ENCODE measurements around the gene FFAR3.

Gene FFAR3

GRCh38 chr19:35352448-35353304 is 5.6 kb upstream of the FFAR3 start (continued):
- TF ChIP-seq ZNF18 (tag by site-specific recombination; IDR thresholded peaks at IDR 0.05) (no peak), ZNF785 (tag by site-specific recombination; IDR thresholded peaks at IDR 0.05) (no peak), TCF7L2 (IDR thresholded peaks at IDR 0.05; ENCODE audit: borderline replicate concordance, low read depth, low read length) (no peak), SP2 (tag by site-specific recombination; IDR thresholded peaks at IDR 0.05) (no peak), AEBP2 (tag by site-specific recombination; IDR thresholded peaks at IDR 0.05; ENCODE audit: borderline replicate concordance) (no peak), GLIS1 (tag by site-specific recombination; IDR thresholded peaks at IDR 0.05) (peak; percentile 83), ZNF211 (tag by site-specific recombination; IDR thresholded peaks at IDR 0.05; ENCODE audit: low read depth) (no peak), ZNF704 (tag by site-specific recombination; IDR thresholded peaks at IDR 0.05) (no peak), ATF2 (tag by site-specific recombination; IDR thresholded peaks at IDR 0.05; ENCODE audit: low read depth) (no peak), ZNF426 (tag by site-specific recombination; IDR thresholded peaks at IDR 0.05) (no peak), SP7 (tag by site-specific recombination; IDR thresholded peaks at IDR 0.05) (peak; percentile 47; the same call in 1 of the 2 replicates), HOXC10 (CRISPR knock-in tag; IDR thresholded peaks at IDR 0.05) (no peak), KLF17 (tag by site-specific recombination; IDR thresholded peaks at IDR 0.05) (peak; percentile 34; the same call in 1 of the 2 replicates), ZNF239 (tag by site-specific recombination; IDR thresholded peaks at IDR 0.05) (no peak), ZNF660 (tag by site-specific recombination; IDR thresholded peaks at IDR 0.05) (no peak; the same call in 1 of the 2 replicates), ZNF626 (tag by site-specific recombination; IDR thresholded peaks at IDR 0.05) (no peak), ZNF501 (tag by site-specific recombination; IDR thresholded peaks at IDR 0.05) (no peak; the same call in 1 of the 2 replicates), KLF1 (tag by site-specific recombination; IDR thresholded peaks at IDR 0.05) (no peak), ZNF610 (tag by site-specific recombination; IDR thresholded peaks at IDR 0.05; ENCODE audit: borderline replicate concordance) (no peak), ZNF266 (tag by site-specific recombination; IDR thresholded peaks at IDR 0.05; ENCODE audit: low read depth) (no peak), ZNF639 (tag by site-specific recombination; IDR thresholded peaks at IDR 0.05) (0 out of 2 replicates have a peak, but pooled peaks have one; percentile 10), INSM2 (tag by site-specific recombination; IDR thresholded peaks at IDR 0.05) (no peak), IKZF3 (tag by site-specific recombination; IDR thresholded peaks at IDR 0.05) (peak; percentile 72; the same call in 1 of the 2 replicates), ZNF398 (tag by site-specific recombination; IDR thresholded peaks at IDR 0.05) (no peak), ZNF624 (tag by site-specific recombination; IDR thresholded peaks at IDR 0.05) (no peak)

Measured in HEK293 (cell line).